GM21528 (cell line): ENCODE results near the gene ELF5.

Experiments
- ATAC-seq: cut with Tn5 transposase; IDR thresholded peaks from one replicate; pipeline ENCODE4 v1.9.1; 2021; ENCODE audit warnings: mild to moderate bottlenecking, moderate library complexity; ENCODE audit not compliant: unreplicated experiment, low FRiP score

ELF5 gene

DNA sequence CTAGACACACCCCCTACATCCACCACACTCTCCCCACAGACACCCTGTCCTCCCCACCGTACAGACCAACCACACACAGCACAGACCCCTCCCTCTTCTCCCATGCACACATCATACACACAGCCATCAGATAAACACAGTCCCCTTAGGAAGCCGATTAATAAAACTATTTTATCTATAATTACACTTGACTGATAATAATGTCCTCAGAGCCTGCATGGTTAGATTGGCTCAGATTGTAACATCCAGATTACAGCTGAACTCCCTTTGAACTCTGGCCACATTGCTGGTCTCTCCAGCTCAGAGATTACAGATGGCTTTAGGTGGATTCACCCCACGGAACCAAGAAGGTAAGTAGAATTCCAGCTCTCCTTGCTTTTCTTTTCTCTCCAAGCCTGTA, 9.5 kb upstream of the ELF5 start:
- no peak for ATAC-seq

DNA sequence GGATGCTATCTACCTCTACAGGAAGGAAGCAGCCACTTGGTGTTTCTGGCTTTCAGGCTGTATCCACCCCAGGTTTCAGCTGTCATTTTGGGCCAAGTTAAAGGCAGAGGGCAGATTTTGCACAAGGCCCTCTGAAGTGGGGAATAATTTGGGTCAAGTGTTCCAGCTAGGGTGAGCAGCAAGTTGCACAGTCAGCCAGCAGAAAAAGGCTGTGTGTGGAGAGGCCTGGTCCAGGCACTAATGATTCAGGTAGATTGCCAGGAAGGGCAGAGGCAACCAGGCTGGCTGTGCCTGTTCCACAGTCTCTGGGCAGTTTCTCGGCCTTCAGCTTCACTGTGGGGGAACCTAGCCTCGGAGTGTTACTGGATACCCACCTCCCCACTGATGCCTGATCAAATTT, 8.6 kb upstream of the ELF5 start:
- ATAC-seq = no peak

- ATAC-seq = no peak
These were observed 7.7 kb upstream of the ELF5 start for GRCh38 chr11:34521265-34521664.

DNA sequence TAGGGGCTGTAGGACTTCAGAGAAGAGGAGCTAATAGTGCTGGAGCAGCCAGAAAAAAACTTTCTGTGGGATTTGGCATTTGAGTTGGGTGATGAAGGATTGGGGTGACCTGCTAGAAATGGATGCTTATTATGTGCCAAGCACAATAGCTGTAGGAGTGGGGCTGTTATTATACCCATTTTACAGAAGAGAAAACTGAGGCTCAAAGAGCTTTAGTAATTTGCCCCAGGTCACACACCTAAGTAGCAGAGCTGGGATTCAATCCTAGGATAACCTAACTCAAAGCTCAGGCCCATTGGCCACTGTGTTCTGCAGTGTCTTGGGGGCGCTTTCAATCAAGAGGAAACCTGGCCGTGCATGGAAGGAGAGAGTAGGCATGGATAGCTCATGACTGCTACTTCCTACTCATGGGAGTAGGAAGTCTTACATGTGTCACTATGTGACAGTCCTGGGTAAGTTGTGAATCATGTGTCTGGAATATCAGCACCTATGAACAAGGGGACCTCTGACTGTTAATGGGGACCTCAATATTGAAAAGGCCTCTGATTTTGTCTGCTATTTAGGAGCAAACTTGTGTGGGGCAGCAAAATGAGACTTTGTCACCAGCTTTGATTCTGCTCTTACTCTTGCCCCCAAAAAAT, 6.1 kb upstream of the ELF5 start:
- ATAC-seq = no peak

GRCh38 chr11:34516247-34517040, 2.9 kb upstream of the ELF5 start:
- ATAC-seq = no peak

DNA sequence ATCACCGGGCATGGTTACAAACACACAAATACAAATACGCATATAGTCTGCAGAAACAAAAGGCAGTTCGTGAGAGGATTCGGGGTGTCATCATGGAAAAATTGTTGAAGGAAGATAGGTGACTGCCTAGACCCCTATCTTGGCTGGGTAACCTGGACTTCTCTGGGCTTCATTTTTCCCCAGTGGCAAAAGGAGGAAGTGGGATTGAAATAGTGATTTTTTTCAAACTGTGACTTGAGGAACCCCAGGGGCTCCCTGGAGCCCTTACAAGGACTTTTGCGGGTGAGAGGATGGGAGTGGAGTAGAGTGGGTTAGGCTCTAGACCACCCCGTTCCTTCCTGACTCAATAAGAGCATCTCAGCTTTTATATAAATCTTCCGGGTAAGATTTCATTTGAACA, 1.0 kb upstream of the ELF5 start:
- ATAC-seq = no peak

DNA sequence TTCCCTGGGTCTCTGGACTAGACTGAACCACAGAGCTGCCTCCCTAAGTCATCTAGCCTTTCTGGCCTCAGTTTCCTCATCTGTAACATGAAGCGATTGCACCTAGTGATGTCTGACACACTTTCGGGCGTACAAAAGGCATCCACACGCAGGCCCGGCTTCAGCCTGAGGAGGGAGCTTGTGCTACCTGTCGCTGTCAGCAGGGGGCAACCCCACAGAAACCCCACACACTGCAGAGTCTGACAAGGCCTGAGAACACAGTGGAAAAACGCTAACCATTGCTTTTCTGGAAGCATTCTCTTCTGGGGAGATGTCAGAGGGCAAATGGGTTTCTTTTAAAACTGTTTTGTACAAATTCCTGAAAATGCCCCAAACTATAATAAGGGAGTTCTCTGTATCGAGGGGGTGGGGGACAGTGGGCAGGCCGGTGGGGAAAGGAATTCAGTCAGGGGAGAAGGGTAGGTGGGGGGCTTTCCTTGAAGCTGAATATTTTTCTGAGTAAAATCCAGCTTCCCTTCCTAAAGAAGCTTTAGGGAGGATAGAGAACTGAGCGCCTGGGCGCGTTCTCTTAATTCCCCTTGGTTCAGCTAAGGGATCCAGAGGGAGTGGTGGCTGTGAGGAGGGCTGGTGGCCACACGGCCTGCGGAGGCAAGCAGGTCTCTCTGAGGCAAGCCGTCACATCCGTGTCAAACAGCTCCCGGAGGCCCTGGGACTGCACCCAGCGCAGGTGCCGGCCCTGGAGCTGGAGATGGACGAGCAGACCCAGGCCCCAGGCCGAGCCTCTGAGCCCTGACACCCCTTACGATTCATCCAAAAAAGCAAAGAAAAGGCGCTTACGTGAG, 533 bp downstream of the ELF5 start:
- ATAC-seq = no peak

GRCh38 chr11:34510673-34511072, 2.9 kb downstream of the ELF5 start:
- no peak for ATAC-seq

- no peak for ATAC-seq
These were observed 3.4 kb downstream of the ELF5 start for GRCh38 chr11:34510218-34510617.

- ATAC-seq = no peak
These were observed 4.2 kb downstream of the ELF5 start for GRCh38 chr11:34509336-34509876.

GRCh38 chr11:34508524-34508923, 5.1 kb downstream of the ELF5 start:
- no peak for ATAC-seq

GRCh38 chr11:34507610-34508009, 6.0 kb downstream of the ELF5 start:
- ATAC-seq = no peak

DNA sequence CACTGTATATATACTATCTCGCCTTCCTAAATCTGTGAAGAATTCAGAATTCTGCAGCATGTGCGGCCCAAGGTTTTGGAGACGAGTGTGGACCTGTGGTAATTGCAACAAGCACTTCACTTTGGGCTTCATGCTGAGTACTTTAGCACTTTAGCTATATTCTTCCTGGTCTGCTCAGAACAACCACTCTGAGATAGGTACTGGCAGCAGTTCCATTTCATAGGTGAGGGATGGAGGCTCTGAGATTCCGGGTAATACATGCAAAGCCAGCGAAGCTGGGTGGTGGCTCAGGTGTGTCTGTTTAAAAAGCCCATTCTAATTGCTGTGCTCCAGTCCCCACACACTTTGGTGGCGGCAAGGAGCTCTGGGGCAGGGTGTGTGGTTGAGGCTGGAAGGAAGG, 6.4 kb downstream of the ELF5 start:
- no peak for ATAC-seq

GRCh38 chr11:34505874-34506273, 7.7 kb downstream of the ELF5 start:
- no peak for ATAC-seq

DNA sequence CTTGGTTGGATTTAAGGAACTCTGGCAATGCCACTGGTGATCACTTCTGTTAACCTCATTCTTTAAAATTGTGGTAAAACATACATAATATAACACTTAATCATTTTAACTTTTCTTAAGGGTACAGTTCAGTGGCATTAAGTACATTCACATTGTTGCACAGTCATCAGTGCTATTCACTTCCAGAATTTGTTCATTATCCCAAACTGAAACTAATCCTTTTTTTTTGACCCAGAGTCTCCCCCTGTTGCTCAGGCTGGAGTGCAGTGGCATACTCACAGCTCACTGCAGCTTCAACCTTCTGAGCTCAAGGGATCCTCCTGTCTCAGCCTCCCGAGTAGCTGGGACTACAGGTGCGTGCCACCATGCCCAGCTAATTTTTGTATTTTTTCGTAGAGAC, 10.6 kb downstream of the ELF5 start:
- ATAC-seq = no peak

DNA sequence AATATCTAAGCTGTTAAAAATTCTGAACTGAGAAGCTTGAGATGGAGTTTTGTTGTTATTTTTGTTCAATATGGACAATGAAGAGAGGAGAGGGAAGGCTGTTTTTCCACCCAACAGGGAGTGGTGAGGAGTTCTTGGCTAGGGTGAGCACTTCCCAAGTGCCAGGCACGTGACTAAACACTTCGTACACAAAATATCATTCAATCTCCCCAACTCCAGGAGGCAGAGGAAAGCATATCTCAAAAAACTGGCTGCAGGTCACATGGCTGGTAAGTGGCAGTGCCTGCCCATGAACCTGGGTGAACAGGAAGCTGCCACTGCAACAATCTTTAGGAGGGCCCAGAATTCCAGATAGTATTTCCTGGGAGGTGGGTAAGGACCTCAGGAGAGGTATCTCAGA, 11.6 kb downstream of the ELF5 start:
- ATAC-seq = no peak

- ATAC-seq = no peak
These were observed 12.1 kb downstream of the ELF5 start for GRCh38 chr11:34501500-34501899.

GRCh38 chr11:34499719-34500500, 13.7 kb downstream of the ELF5 start:
- no peak for ATAC-seq

- ATAC-seq = no peak
These were observed 17.7 kb downstream of the ELF5 start for GRCh38 chr11:34495724-34496377.

- ATAC-seq = no peak
These were observed 18.3 kb downstream of the ELF5 start for GRCh38 chr11:34495239-34495723.
